DND-41 (cell line): ENCODE data around the gene ST8SIA4.

Experiments
- ATAC-seq: fragments of 200-7000 bp; cut with Tn5 transposase; 3 replicates; pipeline ENCODE4 v1.9.1; 2021; ENCODE audit warnings: low read depth; ENCODE audit not compliant: insufficient read depth
- DNase-seq: peaks from one replicate; pipeline ENCODE4 v3.0.0-alpha.2; 2020
- H2AFZ ChIP-seq: 2 replicates; pipeline ENCODE4 v1.6.0; 2012; ENCODE audit warnings: low read depth, low read length
- H3K27ac ChIP-seq: 2 replicates; pipeline ENCODE4 v1.5.1; 2012; ENCODE audit warnings: low read length, inconsistent platforms
- H3K27me3 ChIP-seq: fragments of 200-600 bp; sonication (generic); 2 replicates; pipeline ENCODE4 v1.6.0; 2012; ENCODE audit warnings: low read length, mild to moderate bottlenecking, inconsistent platforms; ENCODE audit not compliant: insufficient read depth, poor library complexity
- H3K36me3 ChIP-seq: 2 replicates; pipeline ENCODE4 v1.5.1; 2012; ENCODE audit warnings: low read length, inconsistent platforms; ENCODE audit not compliant: insufficient read depth
- H3K4me1 ChIP-seq: 2 replicates; pipeline ENCODE4 v1.5.1; 2012; ENCODE audit warnings: mild to moderate bottlenecking, low read length; ENCODE audit not compliant: insufficient read depth
- H3K4me2 ChIP-seq: 2 replicates; pipeline ENCODE4 v1.6.0; 2012; ENCODE audit warnings: mild to moderate bottlenecking, moderate library complexity, low read length, inconsistent platforms; ENCODE audit not compliant: insufficient read depth
- H3K4me3 ChIP-seq, 2 experiments: fragments of 200-600 bp in 1 of 2; shearing (Covaris generic) in 1 of 2; 2 replicates each; pipeline ENCODE4 v1.5.1; 2012 to 2016; ENCODE audit warnings: inconsistent platforms in 2 of 2, low read length in 2 of 2, mild to moderate bottlenecking in 2 of 2, low read depth in 1 of 2, moderate library complexity in 1 of 2
- H3K79me2 ChIP-seq: 2 replicates; pipeline ENCODE4 v1.6.0; 2012; ENCODE audit warnings: low read length, inconsistent platforms; ENCODE audit not compliant: insufficient read depth
- H3K9ac ChIP-seq: 2 replicates; pipeline ENCODE4 v1.6.0; 2012; ENCODE audit warnings: low read depth, mild to moderate bottlenecking, inconsistent platforms, low read length, moderate library complexity
- H3K9me3 ChIP-seq: 2 replicates; pipeline ENCODE4 v1.5.1; 2012; ENCODE audit warnings: low read length, moderate library complexity, mild to moderate bottlenecking, inconsistent platforms; ENCODE audit not compliant: insufficient read depth, severe bottlenecking
- H4K20me1 ChIP-seq: 2 replicates; pipeline ENCODE4 v1.6.0; 2012; ENCODE audit warnings: low read length; ENCODE audit not compliant: insufficient read depth
- CTCF ChIP-seq: IDR thresholded peaks from 2 replicates; pipeline ENCODE4 v1.5.1; 2012; ENCODE audit warnings: borderline replicate concordance, low read length, moderate library complexity, mild to moderate bottlenecking; ENCODE audit not compliant: poor library complexity, severe bottlenecking; ENCODE audit errors: extremely low read depth
- EZH2 ChIP-seq: IDR thresholded peaks from 3 replicates; pipeline ENCODE4 v1.6.1; 2012; ENCODE audit warnings: borderline replicate concordance, low read depth, mild to moderate bottlenecking, moderate library complexity, low read length, inconsistent platforms; ENCODE audit not compliant: severe bottlenecking

The ST8SIA4 gene

GRCh38 chr5:100909034-100909433 lies 6.0 kb upstream of the ST8SIA4 start:
- peaks cover 66% of the 10 kb centered on the region for H3K79me2 ChIP-seq
- TF ChIP-seq EZH2, result no peak
- no peak for TF ChIP-seq CTCF
- H3K4me1 ChIP-seq, result peaks cover 36% of the 10 kb centered on the region

GRCh38 chr5:100905259-100905914 lies 2.3 kb upstream of the ST8SIA4 start:
- peak; percentile 74 for DNase-seq
- Histone ChIP-seq H3K27me3 (no peaks in the 10 kb centered on the region), H3K4me1 (peaks cover 36% of the 10 kb centered on the region), H3K9me3 (no peaks in the 10 kb centered on the region), H3K27ac (peak overlapping the region; percentile 93), H2AFZ (peak overlapping the region; percentile 64), H4K20me1 (no peaks in the 10 kb centered on the region), H3K4me2 (peak overlapping the region; percentile 71), H3K4me3 (peak overlapping the region; percentile 38 to 61), H3K9ac (peak overlapping the region; percentile 87), H3K36me3 (peaks cover 9% of the 10 kb centered on the region; the same call in 1 of the 2 replicates), H3K79me2 (peaks cover 87% of the 10 kb centered on the region)
- ATAC-seq, result peak; percentile 21
- TF ChIP-seq EZH2 (no peak), CTCF (no peak)

More at GRCh38 chr5:100909034-100909433, 6.0 kb upstream of the ST8SIA4 start:
- no peaks in the 10 kb centered on the region for H3K9me3 ChIP-seq
- no peaks in the 10 kb centered on the region for H3K36me3 ChIP-seq
- ATAC-seq (no peak), DNase-seq (no peak)
- H4K20me1 ChIP-seq, result no peaks in the 10 kb centered on the region
- no peak overlapping the region for H3K27ac ChIP-seq
- no peak overlapping the region for H2AFZ ChIP-seq
- H3K27me3 ChIP-seq, result no peaks in the 10 kb centered on the region
- H3K4me3 ChIP-seq, result no peak overlapping the region
- no peak overlapping the region for H3K9ac ChIP-seq
- H3K4me2 ChIP-seq, result no peak overlapping the region

GRCh38 chr5:100904259-100904861 lies 1.3 kb upstream of the ST8SIA4 start:
- Histone ChIP-seq H3K79me2 (peaks cover 92% of the 10 kb centered on the region), H4K20me1 (no peaks in the 10 kb centered on the region), H3K27me3 (no peaks in the 10 kb centered on the region), H3K4me2 (peak overlapping the region; percentile 71), H3K9me3 (no peaks in the 10 kb centered on the region), H3K9ac (peak overlapping the region; percentile 87), H3K4me1 (peaks cover 40% of the 10 kb centered on the region), H3K27ac (peak overlapping the region; percentile 93), H3K36me3 (peaks cover 16% of the 10 kb centered on the region), H3K4me3 (peak overlapping the region; percentile 38 to 61), H2AFZ (peak overlapping the region; percentile 64)
- TF ChIP-seq CTCF (no peak), EZH2 (no peak)
- ATAC-seq, result peak; percentile 35
- DNase-seq, result peak; percentile 80
